Tibial nerve (tissue), 4 donors: ENCODE measurements around the gene CDK13. TPM values are rescaled to one million over a fixed set of nuclear protein-coding genes. Genes with fewer than 3 reads are reported as not detected.

Experiments used
- DNase-seq, 2 donors: peaks; one replicate each; pipeline ENCODE4 v3.0.0-alpha.2; 2019; ENCODE audit warnings: low spot score in 2 of 2
- H3K27ac ChIP-seq, 4 donors: fragments of 200-600 bp; sonication (generic) in 3 of 4; one replicate each; pipeline ENCODE4 v1.5.1; 2017 to 2019; ENCODE audit warnings: mild to moderate bottlenecking in 1 of 4
- H3K27me3 ChIP-seq, 2 donors: fragments of 200-600 bp; sonication (generic) in 1 of 2; one replicate each; pipeline versions ENCODE4 v1.5.1 to v1.6.0; 2017 to 2019
- H3K36me3 ChIP-seq, 3 donors: fragments of 200-600 bp; sonication (generic); one replicate each; pipeline ENCODE4 v1.5.1; 2018 to 2019
- H3K4me1 ChIP-seq, 4 donors: fragments of 200-600 bp; sonication (generic) in 3 of 4; one replicate each; pipeline ENCODE4 v1.5.1; 2017 to 2019
- H3K4me3 ChIP-seq, 4 donors: fragments of 200-600 bp; sonication (generic) in 3 of 4; one replicate each; pipeline ENCODE4 v1.5.1; 2017 to 2019; ENCODE audit warnings: mild to moderate bottlenecking in 1 of 4, moderate library complexity in 1 of 4
- H3K9me3 ChIP-seq, 4 donors: fragments of 200-600 bp; sonication (generic) in 3 of 4; one replicate each; pipeline ENCODE4 v1.5.1; 2017 to 2019
- CTCF ChIP-seq, 5 experiments: fragments of 200-600 bp in 3 of 5; fragments of 450-650 bp in 2 of 5; sonication (generic) in 3 of 5; IDR thresholded peaks; one replicate each; pipeline ENCODE4 v1.5.1; 2016 to 2019; ENCODE audit warnings: antibody characterized with exemption in 5 of 5, mild to moderate bottlenecking in 3 of 5, moderate library complexity in 2 of 5
- EP300 ChIP-seq, 2 donors: sonication (generic); formaldehyde crosslinking; IDR thresholded peaks; one replicate each; pipeline ENCODE4 v1.6.1; 2017; ENCODE audit warnings: antibody characterized with exemption in 2 of 2, mild to moderate bottlenecking in 1 of 2
- POLR2A ChIP-seq, 2 donors: fragments of 450-650 bp; IDR thresholded peaks; one replicate each; pipeline ENCODE4 v1.6.1; 2017; ENCODE audit warnings: antibody characterized with exemption in 2 of 2, mild to moderate bottlenecking in 2 of 2, moderate library complexity in 2 of 2
- WGBS, 2 donors: methylation state at CpG; one replicate each; pipeline ENCODE4 v1.1.5; 2018; 5-methylcytosine and 5-hydroxymethylcytosine counted together
- total RNA-seq, 4 donors: library from RNA; depleted of rRNA; stranded (reverse); fragments of >200 nt; gene quantifications; one replicate each; pipeline ENCODE4 v1.1.0, GENCODE V29; 2016

Gene CDK13
- total RNA-seq, 4 donors from 2014 or later = 87.8 to 128 (median 114) TPM

GRCh38 chr7:40009301-40009700, 59.2 kb downstream of the CDK13 start:
- Histone ChIP-seq H3K9me3 (no peaks in the 10 kb centered on the region), H3K4me1 (peaks cover 0 to 12% (median 0%) of the 10 kb centered on the region in 4 donors), H3K4me3 (no peak overlapping the region), H3K27ac (no peak overlapping the region), H3K36me3 (peaks cover 0 to 23% (median 0%) of the 10 kb centered on the region in 3 donors), H3K27me3 (no peaks in the 10 kb centered on the region)
- WGBS, 2 donors = 89 to 96% methylated on average over 1 of the region's 1 CpG
- no peak for DNase-seq
- no peak for TF ChIP-seq CTCF (IDR thresholded peaks at IDR 0.05)
- TF ChIP-seq EP300 (IDR thresholded peaks at IDR 0.05) = no peak
- TF ChIP-seq POLR2A (IDR thresholded peaks at IDR 0.05) = no peak

DNA sequence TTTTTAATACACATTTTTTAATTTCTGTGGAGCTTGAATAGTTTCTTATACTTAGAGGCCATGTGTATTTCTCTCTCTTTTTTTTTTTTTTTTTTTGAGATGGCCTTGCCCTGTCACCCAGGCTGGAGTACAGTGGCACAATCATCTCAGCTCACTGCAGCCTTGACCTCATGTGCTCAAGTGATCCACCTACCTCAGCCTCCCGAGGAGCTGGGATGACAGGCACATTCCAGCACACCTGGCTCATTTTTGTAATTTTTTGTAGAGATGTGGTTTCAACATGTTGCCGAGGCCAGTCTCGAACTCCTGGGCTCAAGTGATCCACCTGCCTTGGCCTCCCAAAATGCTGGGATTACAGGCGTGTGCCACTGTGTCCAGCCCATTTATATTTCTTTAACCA, 64.3 kb downstream of the CDK13 start:
- Histone ChIP-seq H3K36me3 (peaks cover 0 to 23% (median 0%) of the 10 kb centered on the region in 3 donors), H3K9me3 (no peaks in the 10 kb centered on the region), H3K27me3 (no peaks in the 10 kb centered on the region), H3K4me1 (peaks cover 0 to 11% (median 6%) of the 10 kb centered on the region in 4 donors), H3K27ac (no peak overlapping the region), H3K4me3 (no peak overlapping the region)
- DNase-seq = no peak
- 90 to 91% methylated on average over 4 of the region's 4 CpGs for WGBS, 2 donors
- TF ChIP-seq POLR2A (IDR thresholded peaks at IDR 0.05) = no peak
- no peak for TF ChIP-seq CTCF (IDR thresholded peaks at IDR 0.05)
- TF ChIP-seq EP300 (IDR thresholded peaks at IDR 0.05) = no peak

- DNase-seq = peak in 1 of 2 donors; percentile 21
- WGBS, 2 donors = 14 to 19% methylated on average over 4 of the region's 4 CpGs
Measured at GRCh38 chr7:40015790-40016296, 65.8 kb downstream of the CDK13 start.

GRCh38 chr7:40019558-40019957, 69.5 kb downstream of the CDK13 start:
- H3K4me1 ChIP-seq = peaks cover 0 to 11% (median 6%) of the 10 kb centered on the region in 4 donors
- H3K9me3 ChIP-seq = no peaks in the 10 kb centered on the region
- H3K27me3 ChIP-seq = no peaks in the 10 kb centered on the region
- WGBS, 2 donors = 85 to 88% methylated on average over 4 of the region's 4 CpGs
- TF ChIP-seq EP300 (IDR thresholded peaks at IDR 0.05) (no peak), CTCF (IDR thresholded peaks at IDR 0.05) (no peak), POLR2A (IDR thresholded peaks at IDR 0.05) (no peak)
- peaks cover 0 to 34% (median 0%) of the 10 kb centered on the region in 3 donors for H3K36me3 ChIP-seq
- no peak overlapping the region for H3K4me3 ChIP-seq
- H3K27ac ChIP-seq = no peak overlapping the region
- DNase-seq = no peak

More at GRCh38 chr7:40015790-40016296, 65.8 kb downstream of the CDK13 start:
- H3K4me3 ChIP-seq = no peak overlapping the region
- peaks cover 0 to 11% (median 6%) of the 10 kb centered on the region in 4 donors for H3K4me1 ChIP-seq
- H3K36me3 ChIP-seq = peaks cover 0 to 23% (median 0%) of the 10 kb centered on the region in 3 donors
- TF ChIP-seq EP300 (IDR thresholded peaks at IDR 0.05) (no peak), POLR2A (IDR thresholded peaks at IDR 0.05) (no peak), CTCF (IDR thresholded peaks at IDR 0.05) (no peak)
- no peak overlapping the region for H3K27ac ChIP-seq
- H3K9me3 ChIP-seq = no peaks in the 10 kb centered on the region
- no peaks in the 10 kb centered on the region for H3K27me3 ChIP-seq

- H3K4me3 ChIP-seq = no peak overlapping the region
- DNase-seq = no peak
- 89% methylated on average over 5 of the region's 5 CpGs for WGBS, 2 donors
- H3K9me3 ChIP-seq = no peaks in the 10 kb centered on the region
- H3K4me1 ChIP-seq = no peaks in the 10 kb centered on the region
- no peak for TF ChIP-seq CTCF (IDR thresholded peaks at IDR 0.05)
- TF ChIP-seq POLR2A (IDR thresholded peaks at IDR 0.05) = no peak
- no peak for TF ChIP-seq EP300 (IDR thresholded peaks at IDR 0.05)
- peaks cover 0 to 39% (median 0%) of the 10 kb centered on the region in 3 donors for H3K36me3 ChIP-seq
- H3K27ac ChIP-seq = no peak overlapping the region
- H3K27me3 ChIP-seq = no peaks in the 10 kb centered on the region
Measured at GRCh38 chr7:40024048-40024447, 74.0 kb downstream of the CDK13 start.
